ENCODE data around the gene SEC24B. TPM values are rescaled to one million over a fixed set of nuclear protein-coding genes. Genes with fewer than 3 reads are reported as not detected.

Gene SEC24B
- total RNA-seq, 2 experiments from 2014 or later, result 27.0 to 28.5 TPM

GRCh38 chr4:109412776-109413175 is 20.8 kb upstream of the SEC24B start:
- DNase-seq (no peak), ATAC-seq (ENCODE audit: low read depth) (no peak)
- H3K27ac Mint-ChIP-seq, result no peak overlapping the region
- no peak overlapping the region for H3K4me3 Mint-ChIP-seq
- H3K4me1 Mint-ChIP-seq, result peaks cover 2% of the 10 kb centered on the region
- H3K9me3 Mint-ChIP-seq, result no peaks in the 10 kb centered on the region
- peaks cover 8% of the 10 kb centered on the region for H3K27me3 Mint-ChIP-seq
- no peaks in the 10 kb centered on the region for H3K36me3 Mint-ChIP-seq
- POLR2A ChIA-PET, result no interaction called here

- Mint-ChIP-seq H3K36me3 (no peaks in the 10 kb centered on the region), H3K27me3 (peaks cover 9% of the 10 kb centered on the region), H3K27ac (peak overlapping the region; percentile 14), H3K9me3 (no peaks in the 10 kb centered on the region), H3K4me1 (peaks cover 2% of the 10 kb centered on the region), H3K4me3 (no peak overlapping the region)
- DNase-seq, result no peak
- no peak for ATAC-seq (ENCODE audit: low read depth)
- POLR2A ChIA-PET, result no interaction called here
Measured at GRCh38 chr4:109414938-109415337, 18.7 kb upstream of the SEC24B start.

DNA sequence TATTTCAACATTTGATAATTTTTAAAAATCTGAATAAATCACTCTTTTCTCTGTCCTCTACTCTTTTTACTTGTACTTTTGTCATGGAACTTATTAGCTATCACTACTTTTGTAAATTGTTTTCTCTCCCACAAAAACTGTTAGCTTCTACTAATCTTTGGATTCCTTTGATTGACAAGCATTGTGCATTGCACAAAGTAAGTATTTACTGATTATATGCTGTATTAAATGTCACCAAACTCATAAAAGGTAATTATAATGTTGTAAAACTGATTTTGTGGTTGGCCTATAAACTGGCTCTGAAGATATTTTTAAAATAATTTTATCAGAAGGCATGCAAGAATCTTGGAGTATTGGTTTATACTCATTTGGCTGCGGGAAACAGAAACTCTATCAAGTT is 15.0 kb upstream of the SEC24B start:
- DNase-seq (no peak), ATAC-seq (ENCODE audit: low read depth) (no peak)
- Mint-ChIP-seq H3K36me3 (no peaks in the 10 kb centered on the region), H3K4me3 (no peak overlapping the region), H3K4me1 (peaks cover 2% of the 10 kb centered on the region), H3K27me3 (peaks cover 12% of the 10 kb centered on the region), H3K9me3 (no peaks in the 10 kb centered on the region), H3K27ac (no peak overlapping the region)
- POLR2A ChIA-PET, result no interaction called here

GRCh38 chr4:109419679-109420078 is 13.9 kb upstream of the SEC24B start:
- Mint-ChIP-seq H3K4me3 (no peak overlapping the region), H3K9me3 (no peaks in the 10 kb centered on the region), H3K4me1 (peaks cover 2% of the 10 kb centered on the region), H3K27ac (no peak overlapping the region), H3K27me3 (peaks cover 12% of the 10 kb centered on the region), H3K36me3 (no peaks in the 10 kb centered on the region)
- no peak for ATAC-seq (ENCODE audit: low read depth)
- POLR2A ChIA-PET, result no interaction called here
- DNase-seq, result no peak

DNA sequence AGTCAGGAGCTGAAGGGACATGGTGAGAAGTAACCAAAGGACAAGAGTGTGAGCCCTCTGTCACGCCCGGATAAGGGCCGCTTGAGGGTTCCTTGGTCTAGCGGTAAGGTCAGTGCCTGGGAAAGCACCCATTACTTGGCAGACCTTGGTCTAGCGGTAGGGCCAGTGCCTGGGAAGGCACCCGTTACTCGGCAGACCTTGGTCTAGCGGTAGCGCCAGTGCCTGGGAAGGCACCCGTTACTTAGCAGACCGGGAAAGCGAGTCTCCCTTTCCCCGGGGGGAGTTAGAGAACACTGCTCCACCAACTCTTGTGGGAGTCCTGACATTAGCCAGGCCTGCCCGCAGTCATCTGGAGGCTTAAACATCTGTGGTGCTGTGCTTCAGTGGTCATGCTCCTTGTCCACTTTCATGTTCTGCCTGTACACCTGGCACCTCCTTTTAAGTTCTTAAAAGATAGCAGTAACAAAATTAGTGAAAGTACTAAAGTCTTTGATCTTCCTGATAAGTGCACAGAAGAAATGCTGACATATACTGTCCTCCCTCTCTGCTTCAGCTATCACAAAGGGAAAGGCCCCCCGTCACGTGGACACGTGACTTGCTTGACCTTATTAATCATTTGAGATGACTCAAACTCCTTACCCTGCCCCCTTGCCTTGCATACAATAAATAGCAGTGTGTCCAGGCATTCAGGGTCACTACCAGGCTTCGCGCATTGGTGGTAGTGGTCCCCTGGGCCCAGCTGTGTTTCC is 9.3 kb upstream of the SEC24B start:
- H3K9me3 Mint-ChIP-seq, result no peaks in the 10 kb centered on the region
- no peaks in the 10 kb centered on the region for H3K36me3 Mint-ChIP-seq
- H3K27me3 Mint-ChIP-seq, result peaks cover 9% of the 10 kb centered on the region
- ATAC-seq (ENCODE audit: low read depth) (no peak), DNase-seq (no peak)
- H3K4me1 Mint-ChIP-seq, result no peaks in the 10 kb centered on the region
- H3K27ac Mint-ChIP-seq, result no peak overlapping the region
- H3K4me3 Mint-ChIP-seq, result no peak overlapping the region
- POLR2A ChIA-PET, result no interaction called here

GRCh38 chr4:109425405-109425804 is 8.2 kb upstream of the SEC24B start:
- Mint-ChIP-seq H3K9me3 (no peaks in the 10 kb centered on the region), H3K4me1 (no peaks in the 10 kb centered on the region), H3K27me3 (no peaks in the 10 kb centered on the region), H3K36me3 (peaks cover 4% of the 10 kb centered on the region), H3K27ac (no peak overlapping the region), H3K4me3 (no peak overlapping the region)
- POLR2A ChIA-PET, result no interaction called here
- ATAC-seq (ENCODE audit: low read depth) (no peak), DNase-seq (no peak)

- Mint-ChIP-seq H3K4me1 (peaks cover 11% of the 10 kb centered on the region), H3K9me3 (no peaks in the 10 kb centered on the region), H3K27me3 (no peaks in the 10 kb centered on the region), H3K36me3 (peaks cover 12% of the 10 kb centered on the region), H3K4me3 (no peak overlapping the region), H3K27ac (no peak overlapping the region)
- no peak for DNase-seq
- no peak for ATAC-seq (ENCODE audit: low read depth)
- POLR2A ChIA-PET, result no interaction called here
Measured at GRCh38 chr4:109429545-109429944, 4.1 kb upstream of the SEC24B start.

- H3K4me1 Mint-ChIP-seq, result peaks cover 33% of the 10 kb centered on the region
- H3K27ac Mint-ChIP-seq, result no peak overlapping the region
- H3K4me3 Mint-ChIP-seq, result peak overlapping the region; percentile 83
- DNase-seq (no peak), ATAC-seq (ENCODE audit: low read depth) (no peak)
- H3K9me3 Mint-ChIP-seq, result no peaks in the 10 kb centered on the region
- no peaks in the 10 kb centered on the region for H3K27me3 Mint-ChIP-seq
- POLR2A ChIA-PET, result interaction anchor here (1.1 to 1.3 kb wide), 3 partner anchors 298 to 383 kb away, joined by 4 to 7 read pairs (median 5); partner anchors contain the start of genes GAR1 and PLA2G12A
- H3K36me3 Mint-ChIP-seq, result peaks cover 14% of the 10 kb centered on the region
Measured at GRCh38 chr4:109432203-109432602, 1.4 kb upstream of the SEC24B start.

DNA sequence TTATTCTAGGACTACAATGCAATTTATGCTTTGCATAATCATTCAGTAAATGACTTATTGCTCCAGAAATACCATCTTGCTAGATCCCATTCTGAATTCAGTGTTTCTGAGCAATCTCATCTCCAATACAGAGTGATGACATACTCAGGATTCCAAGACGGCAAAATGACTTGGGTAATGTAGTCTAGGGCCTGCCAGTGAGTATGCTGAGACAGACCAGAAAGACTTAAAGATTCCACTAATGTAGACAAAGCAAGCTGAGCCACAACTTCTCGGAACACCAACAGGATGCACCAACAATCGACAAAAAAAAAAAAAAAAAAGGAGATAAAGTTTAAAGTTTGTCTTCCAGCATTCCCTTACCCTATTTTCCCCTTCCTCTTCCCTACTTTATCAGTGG is 919 bp upstream of the SEC24B start:
- Mint-ChIP-seq H3K27me3 (no peaks in the 10 kb centered on the region), H3K27ac (peak overlapping the region; percentile 73), H3K4me1 (peaks cover 33% of the 10 kb centered on the region), H3K4me3 (peak overlapping the region; percentile 83), H3K36me3 (peaks cover 14% of the 10 kb centered on the region), H3K9me3 (no peaks in the 10 kb centered on the region)
- no peak for DNase-seq
- ATAC-seq (ENCODE audit: low read depth), result no peak
- POLR2A ChIA-PET, result interaction anchor here (0.8 to 2.0 kb wide), 10 partner anchors 127 to 1260 kb away, joined by 3 to 17 read pairs (median 4); partner anchors contain the start of genes GAR1, MCUB and PLA2G12A

GRCh38 chr4:109434007-109434971 is 674 bp downstream of the SEC24B start:
- Mint-ChIP-seq H3K27me3 (no peaks in the 10 kb centered on the region), H3K36me3 (peaks cover 14% of the 10 kb centered on the region), H3K9me3 (no peaks in the 10 kb centered on the region), H3K4me3 (peak overlapping the region; percentile 90), H3K27ac (peak overlapping the region; percentile 73), H3K4me1 (peaks cover 46% of the 10 kb centered on the region)
- POLR2A ChIA-PET, result interaction anchor here (0.6 to 2.0 kb wide), 7 partner anchors 125 to 1261 kb away, joined by 3 to 17 read pairs (median 4); partner anchors contain the start of genes CASP6 and MCUB
- DNase-seq (no peak), ATAC-seq (ENCODE audit: low read depth) (peak; percentile 57)

- Mint-ChIP-seq H3K36me3 (peaks cover 9% of the 10 kb centered on the region), H3K9me3 (no peaks in the 10 kb centered on the region)
Measured at GRCh38 chr4:109435635-109436034, 2.0 kb downstream of the SEC24B start.

DNA sequence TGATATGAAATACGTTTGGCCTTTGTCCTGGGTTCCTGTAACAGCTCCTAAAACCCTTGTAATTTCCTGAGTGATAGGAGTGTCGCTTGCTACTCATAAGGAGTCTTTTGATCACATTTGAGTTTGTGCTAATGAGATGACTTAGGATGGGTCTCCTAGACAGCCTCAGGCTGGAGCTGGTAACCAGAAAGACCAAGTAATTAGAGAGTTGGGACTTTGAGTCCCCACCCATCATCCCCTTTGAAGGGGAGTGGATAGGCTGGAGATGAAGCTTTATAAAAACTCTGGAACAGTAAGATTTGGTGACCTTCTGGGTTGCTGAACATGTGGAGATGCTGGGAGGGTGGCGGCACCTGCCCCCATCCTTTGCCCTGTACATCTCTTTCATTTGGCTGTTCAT is 2.9 kb downstream of the SEC24B start:
- no peak for ATAC-seq (ENCODE audit: low read depth)
- Mint-ChIP-seq H3K27me3 (no peaks in the 10 kb centered on the region), H3K9me3 (no peaks in the 10 kb centered on the region), H3K36me3 (peaks cover 7% of the 10 kb centered on the region), H3K4me1 (peaks cover 51% of the 10 kb centered on the region), H3K4me3 (no peak overlapping the region), H3K27ac (no peak overlapping the region)
- POLR2A ChIA-PET, result interaction anchor here (1.0 kb wide), 1 partner anchor 12 kb away, joined by 3 read pairs; no protein-coding TSS in a partner anchor
- no peak for DNase-seq

More at GRCh38 chr4:109435635-109436034, 2.0 kb downstream of the SEC24B start:
- Mint-ChIP-seq H3K27ac (peak overlapping the region; percentile 44), H3K4me3 (peak overlapping the region; percentile 90), H3K27me3 (no peaks in the 10 kb centered on the region), H3K4me1 (peaks cover 46% of the 10 kb centered on the region)
- POLR2A ChIA-PET, result interaction anchor here (1.7 kb wide), 1 partner anchor 268 kb away, joined by 3 read pairs; the partner anchor contains the start of gene CASP6
- DNase-seq (no peak), ATAC-seq (ENCODE audit: low read depth) (no peak)

DNA sequence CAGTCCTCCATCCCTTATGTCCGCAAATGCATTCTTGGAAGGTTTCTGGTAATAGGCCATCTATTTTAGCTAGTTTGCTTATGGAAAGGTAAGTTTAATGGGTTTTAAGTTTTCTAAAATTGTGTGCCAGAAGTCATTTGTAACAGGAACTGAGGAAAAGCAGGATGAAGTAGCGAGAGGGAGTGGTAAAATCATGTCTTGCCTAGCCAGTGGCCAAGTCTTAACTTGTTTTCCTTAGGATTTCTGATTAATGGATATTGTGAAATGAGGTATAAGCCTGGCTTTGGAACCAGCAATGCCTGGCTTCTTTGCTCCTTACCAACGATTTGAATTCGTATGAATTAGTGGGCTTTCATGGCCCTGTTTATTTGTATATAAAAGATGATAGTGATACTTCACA is 7.3 kb downstream of the SEC24B start:
- no peak for DNase-seq
- Mint-ChIP-seq H3K27me3 (no peaks in the 10 kb centered on the region), H3K36me3 (peaks cover 16% of the 10 kb centered on the region), H3K4me3 (no peak overlapping the region), H3K4me1 (peaks cover 44% of the 10 kb centered on the region), H3K27ac (no peak overlapping the region), H3K9me3 (no peaks in the 10 kb centered on the region)
- POLR2A ChIA-PET, result no interaction called here
- ATAC-seq (ENCODE audit: low read depth), result no peak

Measured in activated naive CD8-positive, alpha-beta T cell treated with anti-CD3 and anti-CD28 coated beads, Interleukin-2, amount 10 ng/mL, durations not matched to agents 7 days and 5 days (primary cell).